Thoracic aorta (tissue), 2 donors: ENCODE results near the gene TRAPPC12. TPM values are rescaled to one million over a fixed set of nuclear protein-coding genes. Genes with fewer than 3 reads are reported as not detected.

Experiments
- ATAC-seq: fragments of 150-250 bp; one replicate; pipeline ENCODE4 v1.8.0; 2017; ENCODE audit warnings: low read depth; ENCODE audit not compliant: insufficient number of reproducible peaks, low FRiP score
- DNase-seq: peaks from one replicate; pipeline ENCODE4 v3.0.0-alpha.2; 2020; ENCODE audit warnings: low spot score
- H3K27ac ChIP-seq, 2 donors: fragments of 200-600 bp; sonication (generic); 1 replicate in 1 of 2; 2 replicates in 1 of 2; pipeline ENCODE4 v1.5.1; 2016; ENCODE audit warnings: mild to moderate bottlenecking in 2 of 2, moderate library complexity in 2 of 2
- H3K27me3 ChIP-seq: fragments of 200-600 bp; sonication (generic); replicated peaks from 2 replicates; pipeline ENCODE4 v1.6.0; 2016; ENCODE audit warnings: mild to moderate bottlenecking; ENCODE audit not compliant: insufficient read depth
- H3K36me3 ChIP-seq: fragments of 200-600 bp; sonication (generic); one replicate; pipeline ENCODE4 v1.5.1; 2016
- H3K4me1 ChIP-seq, 2 donors: fragments of 200-600 bp; sonication (generic); 1 replicate in 1 of 2; 2 replicates in 1 of 2; pipeline versions ENCODE4 v1.5.1 to v1.6.0; 2016; ENCODE audit warnings: low read depth in 2 of 2, mild to moderate bottlenecking in 1 of 2; ENCODE audit not compliant: control insufficient read depth in 1 of 2
- H3K4me3 ChIP-seq: fragments of 200-600 bp; sonication (generic); 2 replicates; pipeline ENCODE4 v1.5.1; 2016; ENCODE audit warnings: mild to moderate bottlenecking
- H3K9me3 ChIP-seq: fragments of 200-600 bp; sonication (generic); 2 replicates; pipeline ENCODE4 v1.5.1; 2016
- CTCF ChIP-seq: fragments of 200-600 bp; sonication (generic); IDR thresholded peaks from one replicate; pipeline ENCODE4 v1.5.1; 2019; ENCODE audit warnings: antibody characterized with exemption
- total RNA-seq, 2 donors: library from RNA; depleted of rRNA; stranded (reverse); fragments of >200 nt; gene quantifications; one replicate each; pipeline versions ENCODE4 v1.1.0 to v1.2.3, GENCODE V29; 2016

The TRAPPC12 gene
- total RNA-seq, 2 donors from 2014 or later = 121 to 180 TPM

GRCh38 chr2:3479430-3480320 is 100.2 kb downstream of the TRAPPC12 start:
- Histone ChIP-seq H3K4me3 (no peak overlapping the region), H3K36me3 (peaks cover 22% of the 10 kb centered on the region), H3K4me1 (no peaks in the 10 kb centered on the region), H3K27me3 (no peaks in the 10 kb centered on the region), H3K27ac (no peak overlapping the region), H3K9me3 (no peaks in the 10 kb centered on the region)
- no peak for TF ChIP-seq CTCF
- ATAC-seq = no peak
- DNase-seq = no peak

GRCh38 chr2:3480352-3481010 is 101.0 kb downstream of the TRAPPC12 start:
- ATAC-seq = no peak
- H3K27ac ChIP-seq = no peak overlapping the region
- no peaks in the 10 kb centered on the region for H3K9me3 ChIP-seq

GRCh38 chr2:3481011-3481400 is 101.5 kb downstream of the TRAPPC12 start:
- TF ChIP-seq CTCF = no peak
- Histone ChIP-seq H3K36me3 (peaks cover 22% of the 10 kb centered on the region), H3K27me3 (no peaks in the 10 kb centered on the region), H3K9me3 (no peaks in the 10 kb centered on the region), H3K4me3 (no peak overlapping the region), H3K27ac (no peak overlapping the region), H3K4me1 (no peaks in the 10 kb centered on the region)
- DNase-seq = no peak
- ATAC-seq = no peak

More at GRCh38 chr2:3480352-3481010, 101.0 kb downstream of the TRAPPC12 start:
- no peak for DNase-seq
- H3K36me3 ChIP-seq = peaks cover 22% of the 10 kb centered on the region
- no peaks in the 10 kb centered on the region for H3K27me3 ChIP-seq
- H3K4me1 ChIP-seq = no peaks in the 10 kb centered on the region
- no peak overlapping the region for H3K4me3 ChIP-seq
- no peak for TF ChIP-seq CTCF

- TF ChIP-seq CTCF = no peak
- H3K9me3 ChIP-seq = no peaks in the 10 kb centered on the region
- H3K27me3 ChIP-seq = no peaks in the 10 kb centered on the region
- no peak for ATAC-seq
- no peaks in the 10 kb centered on the region for H3K4me1 ChIP-seq
- DNase-seq = no peak
- H3K4me3 ChIP-seq = no peak overlapping the region
- H3K36me3 ChIP-seq = peaks cover 21% of the 10 kb centered on the region
- no peak overlapping the region for H3K27ac ChIP-seq
Observed at GRCh38 chr2:3481736-3482362, 102.4 kb downstream of the TRAPPC12 start.

DNA sequence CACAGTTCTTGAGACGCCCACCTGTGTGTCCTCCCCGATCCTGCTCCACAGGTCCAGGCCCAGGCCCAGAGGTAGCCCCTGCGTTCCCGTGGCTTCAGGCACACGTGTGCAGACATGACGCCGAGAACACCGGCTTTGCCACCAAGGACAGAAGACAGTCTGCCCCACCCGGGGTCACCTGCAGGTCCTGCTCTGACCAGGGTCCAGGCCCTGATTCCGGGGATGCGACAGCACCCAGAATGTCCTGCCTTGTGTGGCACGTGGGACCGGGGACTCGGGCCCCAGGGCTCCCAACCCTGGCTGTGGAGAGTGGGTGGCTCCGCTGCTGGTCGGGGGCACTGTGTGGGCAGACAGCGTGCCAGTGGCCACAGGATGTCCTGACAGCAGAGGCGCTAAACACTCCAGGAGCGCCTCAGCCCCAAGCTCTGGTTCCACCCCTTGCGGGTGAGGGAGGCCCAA is 102.9 kb downstream of the TRAPPC12 start:
- Histone ChIP-seq H3K36me3 (peaks cover 20% of the 10 kb centered on the region), H3K4me1 (peaks cover 0 to 5% of the 10 kb centered on the region in 2 donors), H3K27ac (no peak overlapping the region), H3K9me3 (no peaks in the 10 kb centered on the region), H3K27me3 (no peaks in the 10 kb centered on the region), H3K4me3 (no peak overlapping the region)
- TF ChIP-seq CTCF = no peak
- ATAC-seq (no peak), DNase-seq (no peak)
